BLaER1 (cell line): Measurements from ENCODE around the gene PPA1.
"Not testable (repeated sequence)": the region's sequence is repeated elsewhere in the genome, so short reads cannot be mapped to it uniquely, and the experiment has no call there.

Source experiments
- H3K27ac ChIP-seq: shearing (Covaris generic); formaldehyde crosslinking; 2 replicates; pipeline ENCODE4 v1.8.1; 2022
- H3K27me3 ChIP-seq: shearing (Covaris generic); formaldehyde crosslinking; 2 replicates; pipeline ENCODE4 v1.8.1; 2022
- H3K36me3 ChIP-seq: shearing (Covaris generic); formaldehyde crosslinking; 2 replicates; pipeline ENCODE4 v1.8.1; 2022
- H3K4me1 ChIP-seq: shearing (Covaris generic); formaldehyde crosslinking; 2 replicates; pipeline ENCODE4 v1.8.1; 2022
- H3K4me2 ChIP-seq: shearing (Covaris generic); formaldehyde crosslinking; 2 replicates; pipeline ENCODE4 v1.8.1; 2022
- H3K4me3 ChIP-seq: shearing (Covaris generic); formaldehyde crosslinking; 2 replicates; pipeline ENCODE4 v1.8.1; 2022
- H3K9ac ChIP-seq: shearing (Covaris generic); formaldehyde crosslinking; 2 replicates; pipeline ENCODE4 v1.8.1; 2022
- H3K9me3 ChIP-seq: shearing (Covaris generic); formaldehyde crosslinking; 2 replicates; pipeline ENCODE4 v1.8.1; 2022
- H4K20me1 ChIP-seq: shearing (Covaris generic); formaldehyde crosslinking; 2 replicates; pipeline ENCODE4 v1.8.1; 2022
- Cebpa-rat ChIP-seq: shearing (Covaris generic); IDR thresholded peaks from 2 replicates; pipeline ENCODE4 v1.8.1; 2022

PPA1 gene

DNA sequence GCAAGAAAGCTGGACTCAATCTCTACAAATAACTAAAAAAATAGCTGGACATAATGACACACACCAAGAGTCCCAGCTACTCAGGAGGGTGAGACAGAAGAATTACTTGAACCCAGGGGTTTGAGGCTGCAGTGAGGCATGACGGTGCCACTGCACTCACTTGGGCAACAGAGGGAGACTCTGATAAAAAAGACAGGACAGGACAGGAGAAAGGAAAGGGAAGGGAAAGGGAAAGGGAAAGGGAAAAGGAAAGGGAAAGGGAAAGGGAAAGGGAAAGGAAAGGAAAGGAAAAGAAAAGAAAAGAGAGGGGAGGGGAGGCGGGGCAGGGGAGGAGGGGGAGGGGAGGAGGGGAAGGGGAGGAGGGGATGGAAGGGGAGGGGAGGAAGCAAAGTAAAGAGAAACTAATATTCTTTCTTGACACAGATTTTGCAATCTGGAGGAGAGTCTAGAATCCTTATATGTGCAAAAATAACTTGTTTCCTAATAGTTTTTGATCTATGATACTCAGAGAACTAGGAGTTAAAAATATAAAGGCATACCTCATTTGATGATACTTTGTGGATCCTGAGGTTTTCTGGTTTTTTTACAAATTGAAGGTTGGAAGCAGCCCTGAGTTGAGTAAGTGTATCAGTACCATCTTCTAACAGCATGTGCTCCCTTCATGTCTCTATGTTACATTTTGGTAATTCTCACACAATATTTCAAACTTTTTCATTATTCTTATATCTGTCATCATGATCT lies 70.9 kb downstream of the PPA1 start:
- TF ChIP-seq Cebpa-rat: no peak
- H3K4me1 ChIP-seq: peaks cover 54% of the 10 kb centered on the region
- no peaks in the 10 kb centered on the region for H3K9me3 ChIP-seq
- peak overlapping the region; percentile 47; the same call in 1 of the 2 replicates for H3K9ac ChIP-seq
- peaks cover 92% of the 10 kb centered on the region for H4K20me1 ChIP-seq
- H3K36me3 ChIP-seq: peaks cover 63% of the 10 kb centered on the region
- H3K27ac ChIP-seq: no peak overlapping the region
- H3K4me2 ChIP-seq: peak overlapping the region; percentile 83
- H3K27me3 ChIP-seq: no peaks in the 10 kb centered on the region
- no peak overlapping the region for H3K4me3 ChIP-seq

DNA sequence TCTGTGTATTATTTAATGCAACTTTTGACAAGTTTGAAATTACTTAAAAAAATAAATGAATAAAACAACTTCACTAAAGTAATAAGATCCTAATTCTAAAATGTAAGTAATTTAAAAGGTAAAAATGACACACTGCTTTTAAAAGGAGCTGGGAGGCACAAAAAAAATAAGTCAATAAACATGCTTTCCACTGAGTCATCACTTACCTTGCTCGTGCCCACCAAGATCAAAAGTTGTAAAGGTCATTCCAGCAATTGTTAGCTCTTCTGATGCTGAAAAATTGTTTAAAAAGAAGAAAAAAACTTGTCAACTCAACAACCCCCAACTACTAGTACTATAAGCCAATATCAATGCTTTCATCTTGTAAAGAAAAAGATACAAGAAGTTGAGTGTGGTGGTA lies 72.4 kb downstream of the PPA1 start:
- Histone ChIP-seq H3K4me3 (no peak overlapping the region), H3K4me1 (peaks cover 39% of the 10 kb centered on the region), H4K20me1 (peaks cover 84% of the 10 kb centered on the region), H3K9ac (no peak overlapping the region), H3K4me2 (no peak overlapping the region), H3K36me3 (peaks cover 65% of the 10 kb centered on the region), H3K27ac (no peak overlapping the region), H3K9me3 (no peaks in the 10 kb centered on the region), H3K27me3 (no peaks in the 10 kb centered on the region)
- no peak for TF ChIP-seq Cebpa-rat

DNA sequence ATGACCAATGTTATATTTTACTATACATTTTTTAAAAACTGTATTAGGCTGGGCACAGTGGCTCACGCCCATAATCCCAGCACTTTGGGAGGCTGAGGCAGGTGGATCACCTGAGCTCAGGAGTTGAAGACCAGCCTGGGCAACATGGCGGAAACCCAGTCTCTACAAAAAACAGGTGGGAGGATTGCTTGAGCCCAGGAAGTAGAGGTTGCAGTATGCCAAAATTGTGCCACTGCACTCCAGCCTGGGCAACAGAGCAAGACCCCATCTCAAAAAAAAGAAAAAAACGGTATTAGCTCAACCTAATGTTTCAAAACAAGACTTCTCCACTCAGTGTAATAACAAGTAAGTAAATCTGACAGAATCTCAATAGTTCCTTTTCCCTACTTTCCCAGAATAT lies 73.9 kb downstream of the PPA1 start:
- Histone ChIP-seq H3K36me3 (peaks cover 72% of the 10 kb centered on the region), H3K4me1 (peaks cover 25% of the 10 kb centered on the region), H4K20me1 (peaks cover 84% of the 10 kb centered on the region)
- not testable (repeated sequence) for H3K27me3 ChIP-seq, H3K4me3 ChIP-seq, H3K27ac ChIP-seq, H3K9ac ChIP-seq, H3K9me3 ChIP-seq, H3K4me2 ChIP-seq

DNA sequence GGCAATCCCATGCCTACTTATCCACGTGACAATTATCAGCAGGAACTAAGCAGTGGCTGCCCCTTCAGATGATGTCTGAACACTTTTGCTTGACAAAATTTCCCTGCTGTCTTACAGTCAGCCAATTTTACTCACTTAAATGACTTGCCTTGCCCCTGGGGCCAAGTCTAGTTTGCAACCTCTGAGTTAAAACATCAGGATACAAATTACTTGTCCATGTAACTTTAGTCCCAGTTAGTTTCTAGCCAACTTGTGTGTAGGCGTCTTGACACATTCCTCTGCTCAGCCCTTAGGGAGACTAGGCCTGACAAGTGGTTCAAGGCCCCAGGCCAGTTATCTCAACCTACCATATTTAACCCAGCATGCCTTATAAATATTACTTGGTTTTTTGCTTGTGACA lies 75.1 kb downstream of the PPA1 start:
- Histone ChIP-seq H3K27ac (no peak overlapping the region), H3K4me2 (no peak overlapping the region), H3K9me3 (no peaks in the 10 kb centered on the region), H3K36me3 (peaks cover 85% of the 10 kb centered on the region), H3K9ac (no peak overlapping the region), H3K4me3 (no peak overlapping the region), H3K27me3 (no peaks in the 10 kb centered on the region), H4K20me1 (peaks cover 75% of the 10 kb centered on the region), H3K4me1 (peaks cover 12% of the 10 kb centered on the region)
- TF ChIP-seq Cebpa-rat: no peak

DNA sequence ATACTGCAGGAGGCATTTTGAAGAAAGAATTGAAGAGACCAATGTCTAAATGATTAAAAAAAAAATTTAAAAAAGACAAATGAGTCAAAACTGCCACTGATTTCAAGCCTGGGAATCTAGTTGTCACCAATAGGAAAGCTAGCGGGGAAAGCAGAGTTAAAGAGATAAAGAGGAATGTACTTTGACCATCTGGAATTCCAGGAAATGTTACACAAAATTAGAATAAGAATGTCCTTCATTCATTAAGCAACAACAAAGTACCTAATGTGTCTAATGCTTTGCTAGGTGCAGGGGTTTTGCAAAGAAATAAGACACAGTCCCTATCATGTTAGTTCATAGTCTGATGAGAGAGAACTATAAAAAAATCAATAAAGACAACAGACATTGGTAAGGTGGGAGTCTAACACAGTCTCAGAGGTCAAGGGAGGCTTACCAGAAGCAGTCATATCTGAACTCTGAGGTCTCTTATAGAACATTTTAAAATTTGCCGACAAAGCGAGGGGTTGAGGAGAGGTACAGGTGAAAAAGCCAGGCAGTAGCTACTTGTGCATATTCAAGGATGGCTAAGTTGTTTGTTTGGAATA lies 77.9 kb downstream of the PPA1 start:
- no peak for TF ChIP-seq Cebpa-rat
- H3K4me2 ChIP-seq: no peak overlapping the region
- H3K9ac ChIP-seq: no peak overlapping the region
- peaks cover 58% of the 10 kb centered on the region for H4K20me1 ChIP-seq
- no peak overlapping the region for H3K27ac ChIP-seq
- H3K4me1 ChIP-seq: no peaks in the 10 kb centered on the region
- no peaks in the 10 kb centered on the region for H3K9me3 ChIP-seq
- H3K27me3 ChIP-seq: no peaks in the 10 kb centered on the region
- H3K4me3 ChIP-seq: no peak overlapping the region
- peaks cover 96% of the 10 kb centered on the region for H3K36me3 ChIP-seq
